SH-SY5Y (cell line): ENCODE measurements around the gene EDN2.

Experiments used
- GATA2 ChIP-seq: IDR thresholded peaks from 2 replicates; pipeline ENCODE4 v1.6.1; 2011; ENCODE audit warnings: mild to moderate bottlenecking, low read depth, low read length
- GATA3 ChIP-seq: IDR thresholded peaks from 2 replicates; pipeline ENCODE4 v1.6.1; 2011; ENCODE audit warnings: low read depth, mild to moderate bottlenecking, low read length, moderate library complexity

DNA sequence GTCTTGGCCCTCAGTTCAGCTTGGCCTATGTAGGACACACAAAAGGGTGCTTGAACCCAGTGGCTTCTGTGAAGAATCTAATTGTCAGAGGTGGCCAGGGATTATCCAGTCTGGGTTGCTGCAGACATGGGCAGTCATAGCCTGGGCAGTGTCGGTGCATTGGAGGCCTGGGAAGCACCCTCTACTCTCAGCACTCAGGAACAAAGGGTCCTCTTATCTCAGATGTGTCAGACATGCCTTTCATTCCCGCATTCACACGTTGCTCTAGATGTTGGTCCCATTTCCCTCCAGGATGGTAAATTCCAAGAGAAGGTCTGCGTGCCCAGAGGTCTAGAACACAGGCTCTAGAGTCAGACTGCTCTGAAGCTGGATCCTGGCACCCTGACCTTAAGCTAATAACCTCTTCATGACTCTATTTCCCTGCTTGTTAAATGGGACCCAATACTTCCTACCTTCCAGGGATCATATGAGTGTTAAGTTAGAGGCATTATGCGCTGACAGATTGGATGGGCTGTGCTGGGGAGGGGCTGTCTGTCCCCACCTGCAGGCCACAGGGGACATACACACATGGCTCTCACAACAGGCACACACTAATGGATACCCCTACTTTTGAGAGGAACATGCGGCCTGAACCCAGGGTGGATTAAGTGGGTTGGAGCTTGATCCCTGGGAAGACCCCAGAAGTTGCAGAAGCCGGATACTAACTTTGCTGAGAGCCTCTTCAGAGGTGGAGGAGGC lies 16.5 kb upstream of the EDN2 start:
- no peak for TF ChIP-seq GATA2
- no peak for TF ChIP-seq GATA3
